Suprapubic skin (tissue), 3 donors: Measurements from ENCODE around the gene TBC1D5.

ENCODE experiments used
- POLR2AphosphoS5 ChIP-seq, 3 donors: sonication (generic); formaldehyde crosslinking; IDR thresholded peaks; one replicate each; pipeline ENCODE4 v1.6.1; 2017; ENCODE audit warnings: antibody characterized with exemption in 3 of 3
- TF ChIP-seq, protein P1 (sequence below), 2 donors: fragments of 200-600 bp in 1 of 2; fragments of 450-650 bp in 1 of 2; sonication (generic) in 1 of 2; IDR thresholded peaks; one replicate each; pipeline ENCODE4 v1.5.1; 2016 to 2019; ENCODE audit warnings: antibody characterized with exemption in 2 of 2, mild to moderate bottlenecking in 1 of 2, moderate library complexity in 1 of 2

DNA sequence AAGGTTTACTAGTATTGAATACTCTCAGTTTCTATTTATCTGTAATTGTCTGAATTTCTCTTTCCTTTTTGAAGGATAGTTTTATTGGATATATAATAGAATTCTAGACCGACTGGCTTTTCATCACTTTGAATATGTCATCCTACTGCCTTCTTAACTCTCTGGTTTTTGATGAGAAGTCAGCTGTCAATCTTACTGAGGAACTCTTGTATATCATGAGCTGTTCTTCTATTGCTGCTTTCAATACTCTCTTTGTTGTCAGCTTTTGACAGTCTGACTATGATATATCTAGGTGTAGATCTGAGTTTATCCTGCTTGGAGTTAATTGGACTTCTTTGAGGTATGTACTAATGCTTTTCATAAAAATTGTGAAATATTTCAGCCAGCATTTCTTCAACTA lies 523.8 kb downstream of the TBC1D5 start:
- TF ChIP-seq, protein P1, sequence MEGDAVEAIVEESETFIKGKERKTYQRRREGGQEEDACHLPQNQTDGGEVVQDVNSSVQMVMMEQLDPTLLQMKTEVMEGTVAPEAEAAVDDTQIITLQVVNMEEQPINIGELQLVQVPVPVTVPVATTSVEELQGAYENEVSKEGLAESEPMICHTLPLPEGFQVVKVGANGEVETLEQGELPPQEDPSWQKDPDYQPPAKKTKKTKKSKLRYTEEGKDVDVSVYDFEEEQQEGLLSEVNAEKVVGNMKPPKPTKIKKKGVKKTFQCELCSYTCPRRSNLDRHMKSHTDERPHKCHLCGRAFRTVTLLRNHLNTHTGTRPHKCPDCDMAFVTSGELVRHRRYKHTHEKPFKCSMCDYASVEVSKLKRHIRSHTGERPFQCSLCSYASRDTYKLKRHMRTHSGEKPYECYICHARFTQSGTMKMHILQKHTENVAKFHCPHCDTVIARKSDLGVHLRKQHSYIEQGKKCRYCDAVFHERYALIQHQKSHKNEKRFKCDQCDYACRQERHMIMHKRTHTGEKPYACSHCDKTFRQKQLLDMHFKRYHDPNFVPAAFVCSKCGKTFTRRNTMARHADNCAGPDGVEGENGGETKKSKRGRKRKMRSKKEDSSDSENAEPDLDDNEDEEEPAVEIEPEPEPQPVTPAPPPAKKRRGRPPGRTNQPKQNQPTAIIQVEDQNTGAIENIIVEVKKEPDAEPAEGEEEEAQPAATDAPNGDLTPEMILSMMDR (IDR thresholded peaks at IDR 0.05) = peak in 1 of 2 donors; percentile 1
- TF ChIP-seq POLR2AphosphoS5 (IDR thresholded peaks at IDR 0.05) = no peak
